ENCODE results near the gene SMIM14.
"Not testable (repeated sequence)": the region's sequence is repeated elsewhere in the genome, so short reads cannot be mapped to it uniquely, and the experiment has no call there.

SMIM14 gene

GRCh38 chr4:39591290-39591689 is 47.4 kb downstream of the SMIM14 start:
- no peak for DNase-seq

GRCh38 chr4:39587881-39588280 is 50.8 kb downstream of the SMIM14 start:
- DNase-seq = no peak

- DNase-seq = no peak
Measured at GRCh38 chr4:39574946-39575345, 63.7 kb downstream of the SMIM14 start.

GRCh38 chr4:39571504-39571903 is 67.2 kb downstream of the SMIM14 start:
- DNase-seq = no peak

DNA sequence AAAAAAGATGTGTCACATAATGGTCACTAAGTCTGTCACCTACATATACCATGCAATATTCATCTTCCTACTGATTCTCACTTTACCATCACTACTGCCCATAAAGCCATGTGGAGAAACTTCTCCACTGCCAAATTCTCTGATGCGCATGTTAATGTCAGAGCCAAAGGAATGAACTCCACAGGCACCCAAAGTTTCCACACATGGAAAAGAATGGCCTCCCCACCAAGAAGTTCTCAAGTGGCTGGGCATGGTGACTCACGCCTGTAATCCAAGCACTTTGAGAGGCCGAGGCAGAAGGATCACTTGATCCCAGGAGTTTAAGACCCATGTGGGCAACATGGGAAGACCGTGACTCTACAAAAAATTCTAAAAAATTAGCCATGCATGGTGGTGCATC is 67.6 kb downstream of the SMIM14 start:
- no peak for DNase-seq

GRCh38 chr4:39569209-39569608 is 69.5 kb downstream of the SMIM14 start:
- DNase-seq = no peak

- DNase-seq = no peak
Measured at GRCh38 chr4:39568805-39569204, 69.9 kb downstream of the SMIM14 start.

DNA sequence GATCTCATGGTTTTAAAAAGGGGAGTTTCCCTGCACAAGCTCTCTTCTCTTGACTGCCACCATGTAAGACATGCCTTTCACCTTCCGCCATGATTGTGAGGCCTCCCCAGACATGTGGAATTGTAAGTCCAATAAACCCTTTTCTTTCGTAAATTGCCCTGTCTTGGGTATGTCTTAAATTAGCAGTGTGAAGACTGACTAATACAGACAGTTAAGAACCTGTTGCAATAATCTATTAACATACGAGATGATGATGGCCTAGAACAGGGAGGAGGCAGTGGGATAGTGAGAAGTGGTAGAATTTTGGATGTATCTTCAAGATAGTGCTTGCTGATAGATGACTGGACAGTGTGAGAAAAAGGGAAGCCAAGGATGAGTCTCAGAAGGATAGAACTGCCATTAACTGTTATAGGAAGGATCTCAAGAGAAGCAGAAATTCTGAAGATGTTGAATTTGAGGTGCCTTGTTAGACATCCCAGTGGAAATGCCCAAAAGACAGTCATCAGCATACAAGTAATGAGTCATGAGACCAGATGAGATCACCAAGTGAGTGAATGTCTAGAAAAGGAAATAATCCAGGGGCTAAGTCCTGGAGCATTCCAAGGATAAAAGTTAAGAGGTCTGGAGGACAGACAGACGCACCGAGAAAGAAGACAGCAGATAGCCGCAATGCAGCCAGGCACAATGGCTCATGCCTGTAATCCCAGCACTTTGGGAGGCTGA is 72.6 kb downstream of the SMIM14 start:
- no peak for DNase-seq

DNA sequence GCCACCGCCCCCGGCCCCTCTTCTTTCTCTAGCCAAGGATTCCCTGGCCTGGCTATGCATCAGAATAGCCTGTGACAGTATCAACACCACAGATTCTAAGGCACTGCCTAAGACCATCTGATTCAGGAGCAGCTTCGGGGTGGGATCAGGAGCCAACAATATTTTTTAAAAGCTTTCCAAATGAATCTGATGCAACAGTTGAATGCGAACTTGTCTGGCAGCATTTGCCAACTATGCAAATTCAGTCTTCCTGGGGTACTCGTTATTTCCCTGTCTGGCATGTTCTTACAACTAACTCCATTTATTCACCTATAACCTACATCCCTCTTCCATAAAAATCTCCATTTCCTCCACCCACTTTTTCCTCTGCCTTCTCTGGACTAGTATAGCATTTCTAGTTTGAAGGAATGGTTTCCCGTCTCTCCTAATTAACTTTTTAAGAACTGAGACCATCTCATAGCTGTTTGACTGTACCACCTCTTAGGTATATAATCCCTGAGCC is 75.3 kb downstream of the SMIM14 start:
- DNase-seq = no peak

- DNase-seq = no peak
Measured at GRCh38 chr4:39562792-39563191, 75.9 kb downstream of the SMIM14 start.

GRCh38 chr4:39559626-39560025 is 79.0 kb downstream of the SMIM14 start:
- DNase-seq = no peak

DNA sequence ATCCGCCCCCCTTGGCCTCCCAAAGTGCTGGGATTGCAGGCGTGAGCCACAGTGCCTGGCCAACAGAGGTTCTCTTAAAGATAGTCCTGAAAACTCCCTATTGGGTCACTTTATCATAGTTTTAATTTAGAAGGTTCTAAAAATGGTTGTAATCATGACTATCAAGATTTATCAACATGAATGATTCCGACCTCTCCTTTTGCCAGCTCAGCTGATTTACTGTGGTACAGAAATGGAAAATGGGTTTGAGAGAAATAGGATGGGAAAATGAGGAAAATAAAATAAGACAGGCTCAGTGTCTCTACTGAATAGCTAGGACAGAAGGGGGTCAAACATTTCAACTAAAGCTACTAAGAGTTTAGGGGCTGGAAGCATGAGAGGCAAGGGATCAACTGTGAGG is 83.2 kb downstream of the SMIM14 start:
- DNase-seq = no peak

GRCh38 chr4:39548425-39549067 is 90.1 kb downstream of the SMIM14 start:
- DNase-seq = no peak

DNA sequence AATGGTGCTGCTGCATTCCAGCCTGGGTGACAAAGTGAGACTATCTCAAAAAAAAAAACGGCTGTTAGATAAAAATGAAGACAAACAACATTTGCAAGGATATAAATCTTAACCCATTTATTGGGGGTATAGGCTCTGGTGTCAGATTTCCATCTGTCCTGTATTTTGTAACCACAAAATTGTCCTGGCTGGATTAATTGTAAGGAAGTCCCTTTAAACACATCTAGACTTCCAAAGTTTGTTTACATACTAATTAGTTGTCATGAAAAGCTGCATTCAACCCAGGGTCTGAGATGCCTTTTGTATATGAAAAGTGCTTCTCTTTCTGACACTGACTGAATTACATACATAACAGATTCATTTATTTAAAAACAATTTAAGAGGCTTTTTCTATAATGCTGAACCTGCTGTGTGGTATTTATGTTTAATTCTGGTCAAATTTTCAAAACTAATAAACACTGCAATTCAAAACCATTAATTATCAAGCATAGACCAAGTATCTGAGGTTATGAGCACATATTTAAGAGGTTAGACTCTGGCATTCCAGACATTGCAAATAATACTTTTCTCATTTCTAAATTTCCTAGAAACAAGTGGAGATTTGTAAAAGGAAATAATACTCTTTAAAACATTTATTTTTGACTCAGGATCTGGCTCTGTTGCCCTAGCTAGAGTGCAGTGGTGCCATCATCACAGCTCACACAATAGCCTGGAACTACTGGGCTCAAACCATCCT is 93.9 kb downstream of the SMIM14 start:
- no peak for DNase-seq

DNA sequence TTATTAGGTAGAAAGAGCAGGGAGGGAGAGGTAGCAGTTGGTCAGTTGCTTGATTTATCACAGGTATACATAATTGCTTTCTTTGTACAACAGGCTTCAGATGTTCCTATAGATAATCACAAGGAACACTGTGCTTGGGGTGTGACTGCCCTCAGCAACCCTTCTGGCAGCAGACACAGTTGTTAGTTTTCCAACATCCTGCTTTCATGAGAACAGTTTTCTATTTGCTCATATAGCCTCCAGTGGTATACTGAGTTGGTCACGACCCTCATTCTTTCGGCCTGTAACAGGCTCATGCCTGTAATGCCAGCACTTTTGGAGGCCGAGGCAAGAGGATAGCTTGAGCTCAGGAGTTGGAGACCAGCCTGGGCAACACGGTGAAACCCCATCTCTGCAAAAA is 94.6 kb downstream of the SMIM14 start:
- not testable (repeated sequence) for DNase-seq

- DNase-seq = no peak
Measured at GRCh38 chr4:39543034-39543433, 95.6 kb downstream of the SMIM14 start.

DNA sequence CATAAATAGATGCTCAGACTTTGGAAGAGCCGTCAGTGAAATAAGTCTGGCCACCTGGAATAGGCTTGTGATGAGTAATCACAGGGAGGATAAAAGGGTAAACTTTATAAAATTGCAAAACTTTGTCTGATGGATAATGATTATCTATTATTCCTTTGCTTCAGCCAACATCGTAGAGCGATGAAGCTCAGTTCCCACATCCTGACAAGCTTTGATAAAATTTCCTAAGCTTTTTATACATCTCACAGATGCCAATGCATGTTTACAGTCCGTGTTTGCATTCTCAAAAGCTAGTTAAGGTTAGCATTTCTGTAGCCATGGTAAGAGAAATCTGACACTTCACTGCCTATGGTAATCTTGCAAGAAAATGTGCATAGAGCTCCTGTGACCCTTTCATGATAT is 96.1 kb downstream of the SMIM14 start:
- no peak for DNase-seq

- no peak for DNase-seq
Measured at GRCh38 chr4:39541987-39542610, 96.6 kb downstream of the SMIM14 start.

DNA sequence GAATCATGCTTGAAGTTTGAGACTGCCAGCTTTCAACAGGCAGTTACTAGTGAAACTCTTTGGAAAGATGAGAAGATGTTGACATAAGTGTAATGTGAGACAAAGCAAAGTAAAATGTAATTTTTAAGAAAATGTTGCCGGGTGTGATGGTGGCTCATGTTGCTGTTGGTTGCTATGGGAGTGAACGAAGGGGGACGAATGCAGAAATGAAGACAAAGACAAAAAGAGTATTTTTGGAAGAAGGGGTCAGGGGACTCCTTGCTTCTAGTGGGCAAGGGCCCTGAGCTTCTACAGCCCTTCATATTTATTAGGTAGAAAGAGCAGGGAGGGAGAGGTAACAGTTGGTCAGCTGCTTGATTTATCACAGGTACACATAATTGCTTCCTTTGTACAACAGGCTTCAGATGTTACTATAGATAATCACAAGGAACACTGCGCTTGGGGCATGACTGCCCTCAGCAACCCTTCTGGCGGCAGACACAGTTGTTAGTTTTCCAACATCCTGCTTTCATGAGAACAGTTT is 99.5 kb downstream of the SMIM14 start:
- DNase-seq = no peak

DNA sequence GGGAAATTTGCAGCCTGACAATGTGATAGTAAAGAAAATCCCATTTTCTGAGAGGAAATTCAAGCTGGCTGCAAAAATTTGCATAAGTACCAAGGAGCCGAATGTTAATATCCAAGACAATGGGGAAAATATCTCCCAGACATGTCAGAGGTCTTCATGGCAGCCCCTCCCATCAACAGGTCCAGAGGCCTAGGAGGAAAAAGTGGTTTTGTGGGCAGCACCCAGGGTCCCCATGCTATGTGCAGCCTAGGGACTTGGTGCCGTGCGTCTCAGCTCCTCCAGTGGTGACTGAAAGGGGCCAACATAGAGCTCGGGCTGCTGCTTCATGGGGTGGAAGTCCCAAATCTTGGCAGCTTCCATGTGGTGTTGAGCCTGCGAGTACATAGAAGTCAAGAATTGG is 105.1 kb downstream of the SMIM14 start:
- no peak for DNase-seq

DNA sequence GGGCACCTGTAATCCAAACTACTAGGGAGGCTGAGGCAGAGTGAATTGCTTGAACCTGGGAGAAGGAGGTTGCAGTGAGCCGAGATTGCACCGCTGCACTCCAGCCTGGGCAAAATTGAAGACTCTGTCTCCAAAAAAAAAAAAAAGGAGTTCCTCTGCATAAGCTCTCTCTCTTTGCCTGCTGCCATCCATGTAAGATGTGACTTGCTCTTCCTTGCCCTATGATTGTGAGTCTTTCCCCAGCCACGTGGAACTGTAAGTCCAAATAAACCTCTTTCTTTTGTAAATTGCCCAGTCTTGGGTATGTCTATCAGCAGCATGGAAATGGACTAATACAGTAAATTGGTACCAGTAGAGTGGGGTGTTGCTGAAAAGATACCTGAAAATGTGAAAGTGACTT is 106.4 kb downstream of the SMIM14 start:
- not testable (repeated sequence) for DNase-seq

GRCh38 chr4:39530682-39531081 is 108.0 kb downstream of the SMIM14 start:
- DNase-seq = no peak

DNA sequence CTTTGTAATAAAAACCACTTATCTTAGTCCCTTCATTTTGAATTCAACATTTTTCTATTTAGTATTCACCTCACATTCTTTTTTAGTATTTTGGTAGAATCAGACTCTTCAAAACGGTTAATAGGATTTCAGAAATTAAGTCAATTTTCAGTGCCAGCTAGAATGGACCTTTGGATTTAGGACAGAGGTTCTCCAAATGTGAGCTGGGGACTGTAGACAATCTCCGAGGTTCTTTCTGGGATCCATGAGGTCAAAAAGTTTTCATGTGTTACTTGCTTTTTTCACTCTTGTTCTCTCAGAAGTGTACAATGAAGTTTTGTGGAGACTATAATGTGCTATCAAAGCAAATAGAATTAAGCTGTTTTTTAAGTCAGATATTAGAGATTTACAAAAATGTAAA is 109.1 kb downstream of the SMIM14 start:
- DNase-seq = no peak

All from 8988T (cell line).